H1 (cell line): ENCODE measurements around the gene RAPGEF5. TPM values are rescaled to one million over a fixed set of nuclear protein-coding genes. Genes with fewer than 3 reads are reported as not detected.

ENCODE experiments used
- SIN3A ChIP-seq, 2 experiments: IDR thresholded peaks in 1 of 2; conservative IDR thresholded peaks in 1 of 2; 2 replicates each; pipeline ENCODE4 v1.6.1; 2011 to 2012; ENCODE audit warnings: low read length in 2 of 2, improper control_type of control experiment in 1 of 2, low read depth in 1 of 2, mild to moderate bottlenecking in 1 of 2
- polyA plus RNA-seq, 7 experiments: library from polyadenylated mRNA; depleted of rRNA in 3 of 7; stranded (reverse) in 5 of 7; unstranded in 2 of 7; fragments of >200 nt in 5 of 7; fragments of 200-250 nt in 2 of 7; gene quantifications; 1 replicate in 5 of 7; 2 replicates in 1 of 7; 4 replicates in 1 of 7; pipeline versions ENCODE4 v1.2.1 to v1.2.3, GENCODE V29; 2011 to 2013; ENCODE audit warnings: missing spikeins in 2 of 7, mixed read lengths in 2 of 7
- total RNA-seq: library from RNA; stranded (reverse); fragmentation: NEBNext Ultra II Directional; extraction: Animal tissue kit (Norgen Biotek cat#: 25700); gene quantifications from 2 replicates; pipeline ENCODE4 v1.2.1, GENCODE V29; 2021

RAPGEF5 gene
- total and polyA plus RNA-seq, 2 of the 8 experiments (the other 6 are each of a cell fraction or from before 2014, with no cell fraction given): 4.4 to 22.9 TPM

DNA sequence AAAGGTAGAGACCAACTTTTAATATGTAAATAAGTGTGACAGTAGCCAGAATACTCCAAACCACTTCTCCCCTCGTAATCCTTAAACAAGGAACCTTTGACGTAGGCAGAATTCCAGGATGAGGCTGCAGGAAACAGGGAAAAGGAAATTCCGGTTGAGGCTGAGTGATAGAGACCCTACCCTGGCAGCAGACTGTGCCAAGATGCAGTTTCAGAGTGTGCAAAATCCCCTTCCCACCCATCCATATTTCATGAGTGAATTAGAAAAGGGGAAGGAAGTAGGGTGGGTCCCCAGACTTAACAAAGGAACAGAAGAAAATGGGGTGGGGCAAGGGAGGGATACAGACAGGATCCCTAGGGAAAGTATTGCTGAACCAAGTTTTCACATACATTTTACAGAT is 143.0 kb downstream of the RAPGEF5 start (continued):
- TF ChIP-seq SIN3A (conservative IDR thresholded peaks at IDR 0.05 in 1 of 2, IDR thresholded peaks at IDR 0.05 in 1 of 2; ENCODE audit: low read depth in 1 of 2, low read length in 2 of 2): no peak
